Stimulated activated CD8-positive, alpha-beta memory T cell treated with anti-CD3 and anti-CD28 coated beads, Interleukin-12 subunit alpha, Interleukin-12 subunit beta, amount 100 ng/mL, for 1 hour (primary cell): ENCODE data around the gene DCANP1.

Source experiments
- DNase-seq: peaks from one replicate; pipeline ENCODE4 v3.0.0-alpha.2; 2020; ENCODE audit warnings: low read depth

Gene DCANP1

GRCh38 chr5:135456238-135457099 is 9.3 kb upstream of the DCANP1 start:
- no peak for DNase-seq

GRCh38 chr5:135455876-135456237 is 8.7 kb upstream of the DCANP1 start:
- no peak for DNase-seq

GRCh38 chr5:135454946-135455345 is 7.8 kb upstream of the DCANP1 start:
- DNase-seq, result no peak

GRCh38 chr5:135453613-135454012 is 6.5 kb upstream of the DCANP1 start:
- DNase-seq, result no peak

GRCh38 chr5:135452321-135453030 is 5.3 kb upstream of the DCANP1 start, which contains the start of gene TIFAB:
TSS of gene TIFAB (minus strand) at chr5:135452351. CDS start at chr5:135449939, 2,412 bp downstream.
- DNase-seq, result no peak

- DNase-seq, result no peak
These were observed 4.6 kb upstream of the DCANP1 start for GRCh38 chr5:135451581-135452320.

- DNase-seq, result no peak
These were observed 3.8 kb upstream of the DCANP1 start for GRCh38 chr5:135450952-135451351.

GRCh38 chr5:135450336-135450735 is 3.2 kb upstream of the DCANP1 start:
- DNase-seq, result no peak

- no peak for DNase-seq
These were observed 2.5 kb upstream of the DCANP1 start for GRCh38 chr5:135449644-135450043.

GRCh38 chr5:135448791-135449507 is 1.8 kb upstream of the DCANP1 start:
- no peak for DNase-seq

- no peak for DNase-seq
These were observed 1.1 kb upstream of the DCANP1 start for GRCh38 chr5:135448071-135448739.

- DNase-seq, result no peak
These were observed 533 bp downstream of the DCANP1 start for GRCh38 chr5:135446615-135447014.

- DNase-seq, result no peak
These were observed 942 bp downstream of the DCANP1 start for GRCh38 chr5:135446206-135446605.

GRCh38 chr5:135445306-135445985 is 1.7 kb downstream of the DCANP1 start:
- DNase-seq, result no peak

- DNase-seq, result no peak
These were observed 2.3 kb downstream of the DCANP1 start for GRCh38 chr5:135444881-135445280.

GRCh38 chr5:135444360-135444759 is 2.8 kb downstream of the DCANP1 start:
- no peak for DNase-seq

GRCh38 chr5:135443161-135443960 is 3.8 kb downstream of the DCANP1 start:
- DNase-seq, result no peak

GRCh38 chr5:135442431-135443160 is 4.6 kb downstream of the DCANP1 start:
- no peak for DNase-seq

- no peak for DNase-seq
These were observed 5.2 kb downstream of the DCANP1 start for GRCh38 chr5:135441919-135442318.
